PFSK-1 (cell line): ENCODE results near the gene LTC4S.

Source experiments
- POLR2AphosphoS5 ChIP-seq: IDR thresholded peaks from 2 replicates; pipeline ENCODE4 v1.6.1; 2012; ENCODE audit warnings: low read depth, mild to moderate bottlenecking, control low read depth, low read length, moderate library complexity
- REST ChIP-seq, 2 experiments: IDR thresholded peaks; 2 replicates each; pipeline versions ENCODE4 v1.6.1 to v1.8.0; 2011 to 2012; ENCODE audit warnings: low read depth in 2 of 2, low read length in 2 of 2, control low read depth in 1 of 2, inconsistent platforms in 1 of 2, mild to moderate bottlenecking in 1 of 2, moderate library complexity in 1 of 2; ENCODE audit not compliant: insufficient read depth in 1 of 2
- SIN3A ChIP-seq: IDR thresholded peaks from 2 replicates; pipeline ENCODE4 v1.6.1; 2012; ENCODE audit warnings: mild to moderate bottlenecking, low read length, moderate library complexity, borderline replicate concordance; ENCODE audit not compliant: insufficient read depth
- TAF1 ChIP-seq: IDR thresholded peaks from 2 replicates; pipeline ENCODE4 v1.6.1; 2012; ENCODE audit warnings: low read length, control low read depth, borderline replicate concordance; ENCODE audit not compliant: insufficient read depth

- TF ChIP-seq SIN3A (no peak), REST (IDR thresholded peaks at IDR 0.05; ENCODE audit: insufficient read depth in 1 of 2, low read depth in 2 of 2, low read length in 2 of 2) (no peak), POLR2AphosphoS5 (no peak), TAF1 (no peak)
These were observed 16.3 kb upstream of the LTC4S start for GRCh38 chr5:179777456-179777855.
